Osteoblast (primary cell): Measurements from ENCODE around the gene PHLDB1. TPM values are rescaled to one million over a fixed set of nuclear protein-coding genes. Genes with fewer than 3 reads are reported as not detected.

ENCODE experiments used
- DNase-seq: peaks from one replicate; pipeline ENCODE4 v3.0.0; 2011; ENCODE audit warnings: low spot score, mixed read lengths; ENCODE audit not compliant: insufficient read length; ENCODE audit errors: missing footprints
- H2AFZ ChIP-seq: 2 replicates; pipeline ENCODE4 v1.6.0; 2011; ENCODE audit warnings: mild to moderate bottlenecking, low read length
- H3K27ac ChIP-seq: 2 replicates; pipeline ENCODE4 v1.5.1; 2011; ENCODE audit warnings: mild to moderate bottlenecking, low read depth, low read length, moderate library complexity
- H3K27me3 ChIP-seq: 2 replicates; pipeline ENCODE4 v1.6.0; 2012; ENCODE audit warnings: mild to moderate bottlenecking, control low read depth, inconsistent platforms, low read length, moderate library complexity; ENCODE audit not compliant: insufficient read depth
- H3K36me3 ChIP-seq: 2 replicates; pipeline ENCODE4 v1.5.1; 2011; ENCODE audit warnings: mild to moderate bottlenecking, low read length, control low read depth, moderate library complexity; ENCODE audit not compliant: insufficient read depth
- H3K4me1 ChIP-seq: 2 replicates; pipeline ENCODE4 v1.5.1; 2011; ENCODE audit warnings: mild to moderate bottlenecking, low read length, control low read depth, moderate library complexity; ENCODE audit not compliant: insufficient read depth
- H3K4me2 ChIP-seq: 2 replicates; pipeline ENCODE4 v1.6.0; 2011; ENCODE audit warnings: mild to moderate bottlenecking, low read length; ENCODE audit not compliant: insufficient read depth
- H3K4me3 ChIP-seq: fragments of 200-600 bp; sonication (generic); 3 replicates; pipeline ENCODE4 v1.5.1; 2012; ENCODE audit warnings: mild to moderate bottlenecking, low read length, inconsistent platforms; ENCODE audit not compliant: insufficient read depth
- H3K79me2 ChIP-seq: 2 replicates; pipeline ENCODE4 v1.6.0; 2012; ENCODE audit warnings: mild to moderate bottlenecking, low read length, control low read depth, inconsistent platforms; ENCODE audit not compliant: insufficient read depth
- H3K9me3 ChIP-seq: 2 replicates; pipeline ENCODE4 v1.5.1; 2011; ENCODE audit warnings: low read depth, low read length, control low read depth
- H4K20me1 ChIP-seq: 2 replicates; pipeline ENCODE4 v1.6.0; 2012; ENCODE audit warnings: mild to moderate bottlenecking, low read length, control low read depth; ENCODE audit not compliant: insufficient read depth
- small RNA-seq: library from RNA; depleted of rRNA; stranded (forward); fragments of <200 nt; gene quantifications from one replicate; pipeline ENCODE3, GENCODE V24; 2012
- total RNA-seq: library from RNA; depleted of rRNA; stranded (reverse); fragments of >200 nt; gene quantifications from 2 replicates; pipeline ENCODE4 v1.2.3, GENCODE V29; 2012
- TF ChIP-seq, protein P1 (sequence below): IDR thresholded peaks from 2 replicates; pipeline ENCODE4 v1.5.1; 2011; ENCODE audit warnings: mild to moderate bottlenecking, low read depth, low read length, moderate library complexity; ENCODE audit errors: extremely low read depth

Gene PHLDB1
- total RNA-seq, 1 donor = 96.3 TPM

DNA sequence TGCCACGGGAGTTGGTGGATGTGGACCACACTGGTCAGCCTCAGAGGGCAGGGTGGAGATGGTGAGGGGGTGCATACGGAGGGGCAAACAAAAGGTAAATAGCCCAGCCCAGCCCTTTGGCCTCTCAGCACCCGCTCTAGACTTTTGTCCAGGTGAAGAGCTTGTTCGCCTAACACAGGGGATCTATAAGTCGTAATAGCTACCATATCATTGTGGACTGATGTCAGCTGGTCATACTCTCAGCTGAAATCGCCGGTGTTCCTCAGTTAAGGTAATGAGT is 99.1 kb downstream of the PHLDB1 start:
- no peaks in the 10 kb centered on the region for H3K36me3 ChIP-seq
- no peaks in the 10 kb centered on the region for H3K4me1 ChIP-seq
- H3K4me2 ChIP-seq = no peak overlapping the region
- H4K20me1 ChIP-seq = no peaks in the 10 kb centered on the region
- no peak overlapping the region for H2AFZ ChIP-seq
- no peak overlapping the region for H3K27ac ChIP-seq
- H3K27me3 ChIP-seq = peaks cover 12% of the 10 kb centered on the region
- DNase-seq = no peak
- H3K4me3 ChIP-seq = no peak overlapping the region
- TF ChIP-seq, protein P1, sequence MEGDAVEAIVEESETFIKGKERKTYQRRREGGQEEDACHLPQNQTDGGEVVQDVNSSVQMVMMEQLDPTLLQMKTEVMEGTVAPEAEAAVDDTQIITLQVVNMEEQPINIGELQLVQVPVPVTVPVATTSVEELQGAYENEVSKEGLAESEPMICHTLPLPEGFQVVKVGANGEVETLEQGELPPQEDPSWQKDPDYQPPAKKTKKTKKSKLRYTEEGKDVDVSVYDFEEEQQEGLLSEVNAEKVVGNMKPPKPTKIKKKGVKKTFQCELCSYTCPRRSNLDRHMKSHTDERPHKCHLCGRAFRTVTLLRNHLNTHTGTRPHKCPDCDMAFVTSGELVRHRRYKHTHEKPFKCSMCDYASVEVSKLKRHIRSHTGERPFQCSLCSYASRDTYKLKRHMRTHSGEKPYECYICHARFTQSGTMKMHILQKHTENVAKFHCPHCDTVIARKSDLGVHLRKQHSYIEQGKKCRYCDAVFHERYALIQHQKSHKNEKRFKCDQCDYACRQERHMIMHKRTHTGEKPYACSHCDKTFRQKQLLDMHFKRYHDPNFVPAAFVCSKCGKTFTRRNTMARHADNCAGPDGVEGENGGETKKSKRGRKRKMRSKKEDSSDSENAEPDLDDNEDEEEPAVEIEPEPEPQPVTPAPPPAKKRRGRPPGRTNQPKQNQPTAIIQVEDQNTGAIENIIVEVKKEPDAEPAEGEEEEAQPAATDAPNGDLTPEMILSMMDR = no peak
- no peaks in the 10 kb centered on the region for H3K9me3 ChIP-seq
- H3K79me2 ChIP-seq = no peaks in the 10 kb centered on the region

Small RNAs within 50 kb of the gene (small RNA-seq; reads per million reads assigned to genes)
- not detected for gene RNU6-1157P
- gene RNU6-376P = not detected

Other genes starting within 250 kb of the PHLDB1 start
- gene UBE4A, start 248.0 kb upstream of the PHLDB1 start, total RNA-seq = 63.0 and 63.4 TPM in 2 replicates
- gene ATP5MG, start 206.0 kb upstream of the PHLDB1 start, total RNA-seq = 25.3 and 31.1 TPM in 2 replicates
- 38.4 and 49.5 TPM in 2 replicates for gene KMT2A, start 171.1 kb upstream of the PHLDB1 start, total RNA-seq
- gene TTC36, start 80.1 kb upstream of the PHLDB1 start, total RNA-seq = 1.1 and 1.2 TPM in 2 replicates
- gene TMEM25, start 76.4 kb upstream of the PHLDB1 start, total RNA-seq = 10.1 and 11.2 TPM in 2 replicates
- 31.8 and 37.7 TPM in 2 replicates for gene IFT46, start 41.7 kb upstream of the PHLDB1 start, total RNA-seq
- gene ARCN1, start 35.2 kb upstream of the PHLDB1 start, total RNA-seq = 162 and 172 TPM in 2 replicates
- not detected in 2 replicates for gene TREH, start 72.0 kb downstream of the PHLDB1 start, total RNA-seq
- 116 and 122 TPM in 2 replicates for gene DDX6, start 183.5 kb downstream of the PHLDB1 start, total RNA-seq